Mucosa of descending colon (tissue), 3 donors: ENCODE measurements around the gene BDKRB2. TPM values are rescaled to one million over a fixed set of nuclear protein-coding genes. Genes with fewer than 3 reads are reported as not detected.

Source experiments
- ATAC-seq: fragments of 200-7000 bp; cut with Tn5 transposase; one replicate; pipeline ENCODE4 v1.9.1; 2020; ENCODE audit warnings: mild to moderate bottlenecking, moderate library complexity
- DNase-seq, 3 donors: peaks; one replicate each; pipeline ENCODE4 v3.0.0-alpha.2; 2020
- H3K36me3 ChIP-seq: fragments of 200-600 bp; one replicate; pipeline ENCODE4 v1.8.0; 2021; ENCODE audit warnings: low read depth, mild to moderate bottlenecking
- H3K4me1 ChIP-seq: fragments of 200-600 bp; one replicate; pipeline ENCODE4 v1.8.0; 2021; ENCODE audit warnings: low read depth, mild to moderate bottlenecking
- H3K4me3 ChIP-seq: fragments of 200-600 bp; one replicate; pipeline ENCODE4 v1.8.0; 2021; ENCODE audit warnings: mild to moderate bottlenecking
- H3K9me3 ChIP-seq: fragments of 200-600 bp; one replicate; pipeline ENCODE4 v1.8.0; 2021; ENCODE audit warnings: mild to moderate bottlenecking
- CTCF ChIP-seq: fragments of 200-600 bp; IDR thresholded peaks from one replicate; pipeline ENCODE4 v1.8.0; 2022; ENCODE audit warnings: antibody characterized with exemption, mild to moderate bottlenecking
- intact Hi-C, 2 donors: fragments of 100-400 bp; cut with DNase I in 1 of 2; cut with micrococcal nuclease in 1 of 2; formaldehyde crosslinking; loops; one replicate each; pipeline versions ENCODE4 v1.11.0 to v1.11.1; 2022; cut with DNase I, micrococcal nuclease
- total RNA-seq, 3 donors: library from RNA; stranded (reverse); fragmentation: NEBNext Ultra II Directional in 2 of 3; extraction: Animal tissue kit (Norgen Biotek cat#: 25700) in 2 of 3; gene quantifications; one replicate each; pipeline versions ENCODE4 v1.2.1 to v1.2.4, GENCODE V29; 2021 to 2023
- donor health status: DM: no; HTN: no; CAD: no; lungs with moderate emphysema.
- donor health status: DM: no; HTN: no; CAD: no.
- donor health status: DM: no; HTN: yes; CAD: no.

BDKRB2 gene
- total RNA-seq, 3 donors from 2014 or later, result 18.7 to 38.6 (median 25.4) TPM

GRCh38 chr14:96160076-96160912 is 44.3 kb upstream of the BDKRB2 start:
- Histone ChIP-seq H3K4me3 (no peak overlapping the region), H3K9me3 (no peaks in the 10 kb centered on the region), H3K36me3 (no peaks in the 10 kb centered on the region), H3K4me1 (peaks cover 9% of the 10 kb centered on the region)
- intact Hi-C loops, result loop anchor here in 1 of 2 donors (10.0 kb wide), 1 partner anchor 55 kb away; no protein-coding TSS in a partner anchor
- peak; percentile 81 for ATAC-seq
- no peak for DNase-seq
- no peak for TF ChIP-seq CTCF

GRCh38 chr14:96160913-96161310 is 43.7 kb upstream of the BDKRB2 start:
- Histone ChIP-seq H3K36me3 (no peaks in the 10 kb centered on the region), H3K9me3 (no peaks in the 10 kb centered on the region), H3K4me1 (peaks cover 12% of the 10 kb centered on the region), H3K4me3 (no peak overlapping the region)
- ATAC-seq, result no peak
- intact Hi-C loops, result loop anchor here in 1 of 2 donors (10.0 kb wide), 1 partner anchor 56 kb away; no protein-coding TSS in a partner anchor
- DNase-seq, result no peak
- TF ChIP-seq CTCF, result no peak

GRCh38 chr14:96161636-96162035 is 43.0 kb upstream of the BDKRB2 start:
- no peak overlapping the region for H3K4me3 ChIP-seq
- H3K9me3 ChIP-seq, result no peaks in the 10 kb centered on the region
- peaks cover 18% of the 10 kb centered on the region for H3K4me1 ChIP-seq
- TF ChIP-seq CTCF, result no peak
- no peak for ATAC-seq
- intact Hi-C loops, result loop anchor here in 1 of 2 donors (10.0 kb wide), 1 partner anchor 57 kb away; no protein-coding TSS in a partner anchor
- no peaks in the 10 kb centered on the region for H3K36me3 ChIP-seq
- DNase-seq, result no peak

GRCh38 chr14:96162265-96162664 is 42.4 kb upstream of the BDKRB2 start:
- intact Hi-C loops, result loop anchor here in 1 of 2 donors (10.0 kb wide), 1 partner anchor 57 kb away; no protein-coding TSS in a partner anchor
- peaks cover 24% of the 10 kb centered on the region for H3K4me1 ChIP-seq
- no peaks in the 10 kb centered on the region for H3K36me3 ChIP-seq
- DNase-seq (no peak), ATAC-seq (no peak)
- TF ChIP-seq CTCF, result no peak
- no peak overlapping the region for H3K4me3 ChIP-seq
- no peaks in the 10 kb centered on the region for H3K9me3 ChIP-seq

- ATAC-seq (no peak), DNase-seq (no peak)
- TF ChIP-seq CTCF, result no peak
- Histone ChIP-seq H3K36me3 (no peaks in the 10 kb centered on the region), H3K4me3 (no peak overlapping the region), H3K4me1 (peaks cover 24% of the 10 kb centered on the region), H3K9me3 (no peaks in the 10 kb centered on the region)
- intact Hi-C loops, result loop anchor here in 1 of 2 donors (10.0 kb wide), 1 partner anchor 58 kb away; no protein-coding TSS in a partner anchor
Measured at GRCh38 chr14:96162741-96163140, 41.9 kb upstream of the BDKRB2 start.
